ENCODE data around the gene OPN5.

GRCh38 chr6:47794577-47795135, 12.8 kb downstream of the OPN5 start:
- TF ChIP-seq CTCF (IDR thresholded peaks at IDR 0.05; ENCODE audit: low read length), result no peak
- no peak for TF ChIP-seq EZH2phosphoT487 (IDR thresholded peaks at IDR 0.05; ENCODE audit: low read length)

Measured in MM.1S (cell line).